Chondrocyte (in vitro differentiated cells): ENCODE data around the gene HEXIM1. TPM values are rescaled to one million over a fixed set of nuclear protein-coding genes. Genes with fewer than 3 reads are reported as not detected.
"Not testable (repeated sequence)": the region's sequence is repeated elsewhere in the genome, so short reads cannot be mapped to it uniquely, and the experiment has no call there.

Source experiments
- DNase-seq: peaks from one replicate; pipeline ENCODE4 v3.0.0; 2021; ENCODE audit warnings: mixed read lengths, low spot score
- H3K27ac Mint-ChIP-seq: one replicate; pipeline ENCODE4 v1.8.0; 2021; ENCODE audit warnings: mild to moderate bottlenecking, moderate library complexity, mixed read lengths; ENCODE audit not compliant: unreplicated experiment
- H3K27me3 Mint-ChIP-seq: 2 replicates; pipeline ENCODE4 v1.8.0; 2021; ENCODE audit warnings: low read depth, mixed read lengths
- H3K36me3 Mint-ChIP-seq: 2 replicates; pipeline ENCODE4 v1.8.0; 2021; ENCODE audit warnings: low read depth, mixed read lengths
- H3K4me1 Mint-ChIP-seq: 2 replicates; pipeline ENCODE4 v1.8.0; 2021; ENCODE audit warnings: low read depth, mild to moderate bottlenecking, mixed read lengths
- H3K4me3 Mint-ChIP-seq: one replicate; pipeline ENCODE4 v1.8.0; 2021; ENCODE audit warnings: mild to moderate bottlenecking, moderate library complexity, mixed read lengths; ENCODE audit not compliant: unreplicated experiment
- H3K9me3 Mint-ChIP-seq: 2 replicates; pipeline ENCODE4 v1.8.0; 2021; ENCODE audit warnings: low read depth, mixed read lengths
- CTCF ChIP-seq: fragments of 200-600 bp; sonication (generic); IDR thresholded peaks from 2 replicates; pipeline ENCODE4 v1.5.0; 2021; ENCODE audit warnings: antibody characterized with exemption, mild to moderate bottlenecking, moderate library complexity
- total RNA-seq: library from RNA; stranded (reverse); gene quantifications from 3 replicates; pipeline ENCODE4 v1.2.1, GENCODE V29; 2021

Gene HEXIM1
- total RNA-seq, 1 donor from 2014 or later = 36.4 TPM

- no peak for TF ChIP-seq CTCF
- peaks cover 48% of the 10 kb centered on the region for H3K4me1 Mint-ChIP-seq
- H3K9me3 Mint-ChIP-seq = no peaks in the 10 kb centered on the region
- no peak for DNase-seq
- H3K36me3 Mint-ChIP-seq = peaks cover 10% of the 10 kb centered on the region
- H3K27ac Mint-ChIP-seq = peak overlapping the region; percentile 51
- no peaks in the 10 kb centered on the region for H3K27me3 Mint-ChIP-seq
- H3K4me3 Mint-ChIP-seq = no peak overlapping the region
Observed at GRCh38 chr17:45123076-45123770, 25.1 kb upstream of the HEXIM1 start.

GRCh38 chr17:45123930-45124796, 24.1 kb upstream of the HEXIM1 start:
- Mint-ChIP-seq H3K9me3 (no peaks in the 10 kb centered on the region), H3K27ac (peak overlapping the region; percentile 81), H3K36me3 (peaks cover 3% of the 10 kb centered on the region)

GRCh38 chr17:45124797-45125122, 23.5 kb upstream of the HEXIM1 start:
- H3K27me3 Mint-ChIP-seq = not testable (repeated sequence)

More at GRCh38 chr17:45123930-45124796, 24.1 kb upstream of the HEXIM1 start:
- Mint-ChIP-seq H3K4me3 (no peak overlapping the region), H3K27me3 (no peaks in the 10 kb centered on the region), H3K4me1 (peaks cover 57% of the 10 kb centered on the region)
- no peak for TF ChIP-seq CTCF
- no peak for DNase-seq

GRCh38 chr17:45125509-45125908, 22.8 kb upstream of the HEXIM1 start:
- H3K36me3 Mint-ChIP-seq = no peaks in the 10 kb centered on the region
- H3K27me3 Mint-ChIP-seq = no peaks in the 10 kb centered on the region
- H3K9me3 Mint-ChIP-seq = no peaks in the 10 kb centered on the region
- H3K4me3 Mint-ChIP-seq = no peak overlapping the region
- peaks cover 71% of the 10 kb centered on the region for H3K4me1 Mint-ChIP-seq
- no peak for DNase-seq
- no peak for TF ChIP-seq CTCF
- no peak overlapping the region for H3K27ac Mint-ChIP-seq

More at GRCh38 chr17:45124797-45125122, 23.5 kb upstream of the HEXIM1 start:
- Mint-ChIP-seq H3K4me1 (peaks cover 63% of the 10 kb centered on the region), H3K27ac (peak overlapping the region; percentile 81)
- H3K9me3 Mint-ChIP-seq, H3K4me3 Mint-ChIP-seq, H3K36me3 Mint-ChIP-seq, DNase-seq: not testable (repeated sequence)

- H3K4me3 Mint-ChIP-seq = peak overlapping the region; percentile 31
- TF ChIP-seq CTCF = no peak
- peaks cover 78% of the 10 kb centered on the region for H3K4me1 Mint-ChIP-seq
- no peaks in the 10 kb centered on the region for H3K36me3 Mint-ChIP-seq
- H3K9me3 Mint-ChIP-seq = no peaks in the 10 kb centered on the region
- no peak for DNase-seq
- no peaks in the 10 kb centered on the region for H3K27me3 Mint-ChIP-seq
- peak overlapping the region; percentile 98 for H3K27ac Mint-ChIP-seq
Observed at GRCh38 chr17:45127207-45127547, 21.1 kb upstream of the HEXIM1 start.
